A549 (cell line): ENCODE results near the gene WNT2B. TPM values are rescaled to one million over a fixed set of nuclear protein-coding genes. Genes with fewer than 3 reads are reported as not detected.

ENCODE experiments used
- ATAC-seq, 2 experiments: fragments of 200-7000 bp in 1 of 2; fragments of >200 bp in 1 of 2; cut with Nextera tagmentation in 1 of 2; cut with Tn5 transposase in 1 of 2; 3 replicates each; pipeline versions ENCODE4 v1.8.0 to v1.9.1; 2018 to 2020; ENCODE audit warnings: mild to moderate bottlenecking in 1 of 2, moderate library complexity in 1 of 2
- CTCF ChIA-PET: fragments of 300-600 bp; sonication (Branson Sonifier 250); formaldehyde crosslinking; extraction: SDS; loops from one replicate; lab custom pipeline; 2021; ENCODE audit warnings: antibody characterized with exemption, inconsistent platforms; lab: Yijun Ruan, JAX
- POLR2A ChIA-PET: fragments of 350-600 bp; formaldehyde crosslinking; extraction: SDS; loops from one replicate; lab custom pipeline; 2021; ENCODE audit warnings: antibody characterized with exemption, inconsistent platforms; lab: Yijun Ruan, JAX
- DNase-seq, 2 experiments: peaks; one replicate each; pipeline versions ENCODE4 v3.0.0 to v3.0.0-alpha.2; 2011 to 2016; ENCODE audit warnings: low read depth in 1 of 2, low spot score in 1 of 2
- FAIRE-seq: peaks from 2 replicates; lab custom pipeline; 2011; peaks lifted over from hg19 to GRCh38; lab: Jason Lieb, UNC
- H3K27ac ChIP-seq, 2 experiments: fragments of >200 bp; sonication (Bioruptor Twin); formaldehyde crosslinking; 3 replicates each; pipeline ENCODE4 v1.5.1; 2016 to 2017
- H3K4me1 ChIP-seq: fragments of >200 bp; sonication (Bioruptor Twin); formaldehyde crosslinking; 3 replicates; pipeline ENCODE4 v1.6.1; 2016
- H3K4me2 ChIP-seq: fragments of >200 bp; sonication (Bioruptor Twin); formaldehyde crosslinking; 3 replicates; pipeline ENCODE4 v1.6.1; 2016
- H3K4me3 ChIP-seq: fragments of >200 bp; sonication (Bioruptor Twin); formaldehyde crosslinking; 3 replicates; pipeline ENCODE4 v1.5.1; 2016
- H3K9me3 ChIP-seq: fragments of >200 bp; sonication (Bioruptor Twin); formaldehyde crosslinking; 3 replicates; pipeline ENCODE4 v1.6.1; 2016
- ATOH8 ChIP-seq: fragments of 250-450 bp; sonication (Bioruptor Pico); IDR thresholded peaks from 2 replicates; pipeline ENCODE4 v1.5.0; 2020; ENCODE audit warnings: low read depth, mild to moderate bottlenecking, moderate library complexity
- CBX2 ChIP-seq: fragments of 200-600 bp; sonication (generic); IDR thresholded peaks from 2 replicates; pipeline ENCODE4 v1.6.1; 2016; ENCODE audit warnings: low read depth, mild to moderate bottlenecking, borderline replicate concordance
- CHD2 ChIP-seq: fragments of 150-350 bp; IDR thresholded peaks from 2 replicates; pipeline ENCODE4 v1.6.1; 2014; ENCODE audit warnings: low read length; ENCODE audit not compliant: partially characterized antibody
- EHF ChIP-seq: fragments of 250-450 bp; sonication (Bioruptor Pico); IDR thresholded peaks from 2 replicates; pipeline ENCODE4 v1.5.0; 2020; ENCODE audit warnings: mild to moderate bottlenecking
- EP300 ChIP-seq, 2 experiments: fragments of >200 bp; sonication (Bioruptor Twin); formaldehyde crosslinking; IDR thresholded peaks; 2 replicates in 1 of 2; 3 replicates in 1 of 2; pipeline ENCODE4 v1.6.1; 2016 to 2017
- HDAC2 ChIP-seq: fragments of 200-600 bp; sonication (generic); IDR thresholded peaks from 2 replicates; pipeline ENCODE4 v1.6.1; 2016
- HOXB13 ChIP-seq: fragments of 250-450 bp; sonication (Bioruptor Pico); IDR thresholded peaks from 2 replicates; pipeline ENCODE4 v1.5.0; 2020; ENCODE audit warnings: low read depth, mild to moderate bottlenecking, moderate library complexity
- JUN ChIP-seq, 2 experiments: fragments of >200 bp; sonication (Bioruptor Twin); formaldehyde crosslinking; IDR thresholded peaks; 2 replicates in 1 of 2; 3 replicates in 1 of 2; pipeline ENCODE4 v1.6.1; 2016 to 2017
- MAZ ChIP-seq: fragments of 150-350 bp; IDR thresholded peaks from 2 replicates; pipeline ENCODE4 v1.6.1; 2014; ENCODE audit warnings: antibody characterized with exemption, low read depth, low read length, borderline replicate concordance
- NFE2L2 ChIP-seq: fragments of 150-350 bp; conservative IDR thresholded peaks from 2 replicates; pipeline ENCODE4 v1.6.1; 2014; ENCODE audit warnings: low read length
- NPAS2 ChIP-seq: fragments of 250-450 bp; sonication (Bioruptor Pico); IDR thresholded peaks from 2 replicates; pipeline ENCODE4 v1.8.0; 2022; ENCODE audit warnings: mild to moderate bottlenecking, moderate library complexity, borderline replicate concordance
- POLR2AphosphoS2 ChIP-seq: conservative IDR thresholded peaks from 2 replicates; pipeline ENCODE4 v1.6.1; 2012; ENCODE audit warnings: low read length, improper control_type of control experiment, inconsistent platforms
- REST ChIP-seq: fragments of 200-600 bp; sonication (generic); IDR thresholded peaks from 2 replicates; pipeline ENCODE4 v1.6.1; 2016; ENCODE audit warnings: antibody characterized with exemption, mild to moderate bottlenecking, moderate library complexity
- RNF2 ChIP-seq: fragments of 200-600 bp; sonication (generic); IDR thresholded peaks from 2 replicates; pipeline ENCODE4 v1.6.1; 2016; ENCODE audit warnings: low read depth, mild to moderate bottlenecking, antibody characterized with exemption, moderate library complexity, borderline replicate concordance
- SMC3 ChIP-seq: fragments of >200 bp; sonication (Bioruptor Twin); formaldehyde crosslinking; IDR thresholded peaks from 3 replicates; pipeline ENCODE4 v1.6.1; 2018; ENCODE audit warnings: inconsistent platforms
- SREBF2 ChIP-seq: fragments of 450-650 bp; IDR thresholded peaks from 2 replicates; pipeline ENCODE4 v1.6.1; 2014; ENCODE audit warnings: mild to moderate bottlenecking, moderate library complexity
- TFCP2L1 ChIP-seq: fragments of 250-450 bp; sonication (Bioruptor Pico); IDR thresholded peaks from 2 replicates; pipeline ENCODE4 v1.5.0; 2021; ENCODE audit warnings: mild to moderate bottlenecking
- ZC3H11A ChIP-seq: fragments of 450-650 bp; IDR thresholded peaks from 2 replicates; pipeline ENCODE4 v1.6.1; 2014; ENCODE audit warnings: antibody characterized with exemption, mild to moderate bottlenecking
- ZFP36 ChIP-seq: fragments of 450-650 bp; IDR thresholded peaks from 2 replicates; pipeline ENCODE4 v1.6.1; 2014; ENCODE audit warnings: borderline replicate concordance; ENCODE audit not compliant: partially characterized antibody
- WGBS: methylation state at CpG from one replicate; pipeline ENCODE4 v1.1.6; 2017; ENCODE audit errors: missing lambda C conversion rate; 5-methylcytosine and 5-hydroxymethylcytosine counted together
- polyA plus RNA-seq, 4 experiments: library from polyadenylated mRNA; depleted of rRNA in 3 of 4; stranded (reverse); fragments of >200 nt; fragmentation: RNase III in 1 of 4; extraction: RNeasy Plus Mini Kit Qiagen cat#74134 plus additional on column Dnase treatment in 1 of 4; gene quantifications; 2 replicates in 3 of 4; 3 replicates in 1 of 4; pipeline ENCODE4 v1.2.3, GENCODE V29; 2011 to 2017
- TF ChIP-seq, protein P1 (sequence below): fragments of >200 bp; sonication (Bioruptor Twin); formaldehyde crosslinking; IDR thresholded peaks from 3 replicates; pipeline ENCODE4 v1.6.1; 2016

Gene WNT2B
- polyA plus RNA-seq, 2 of the 4 experiments (the other 2 are of a cell fraction): 0.26 to 0.28 TPM

GRCh38 chr1:112529301-112529700 lies 20.5 kb downstream of the WNT2B start:
- POLR2A ChIA-PET: no interaction called here
- Histone ChIP-seq H3K4me1 (no peaks in the 10 kb centered on the region), H3K9me3 (no peaks in the 10 kb centered on the region), H3K27ac (no peak overlapping the region), H3K4me2 (no peak overlapping the region), H3K4me3 (no peak overlapping the region)
- ATAC-seq: no peak
- TF ChIP-seq EP300 (IDR thresholded peaks at IDR 0.05) (no peak), RNF2 (no peak), POLR2AphosphoS2 (no peak), ZFP36 (no peak), NPAS2 (CRISPR knock-in tag) (no peak)
- no peak for FAIRE-seq
- DNase-seq: no peak
- CTCF ChIA-PET: interaction anchor here (0.7 to 1.3 kb wide), 2 partner anchors 28 to 698 kb away, joined by 4 read pairs; no protein-coding TSS in a partner anchor

- no peak for FAIRE-seq
- DNase-seq: no peak
- TF ChIP-seq CBX2 (no peak), MAZ (no peak), EHF (CRISPR knock-in tag) (no peak), REST (no peak), NFE2L2 (no peak), NPAS2 (CRISPR knock-in tag) (no peak), CHD2 (no peak), JUN (IDR thresholded peaks at IDR 0.05) (no peak), HOXB13 (CRISPR knock-in tag) (no peak), SREBF2 (no peak), SMC3 (no peak), ZC3H11A (no peak)
- Histone ChIP-seq H3K27ac (no peak overlapping the region), H3K4me3 (no peak overlapping the region), H3K9me3 (no peaks in the 10 kb centered on the region), H3K4me1 (no peaks in the 10 kb centered on the region), H3K4me2 (no peak overlapping the region)
- CTCF ChIA-PET: interaction anchor here (1.2 to 1.7 kb wide), 2 partner anchors 12 to 29 kb away, joined by 3 to 4 read pairs; no protein-coding TSS in a partner anchor
- no peak for ATAC-seq
- POLR2A ChIA-PET: interaction anchor here (1.7 kb wide), 1 partner anchor 11 kb away, joined by 3 read pairs; no protein-coding TSS in a partner anchor
Measured at GRCh38 chr1:112530832-112531231, 22.1 kb downstream of the WNT2B start.

GRCh38 chr1:112532064-112532463 lies 23.3 kb downstream of the WNT2B start:
- POLR2A ChIA-PET: interaction anchor here (1.7 kb wide), 1 partner anchor 10 kb away, joined by 3 read pairs; no protein-coding TSS in a partner anchor
- FAIRE-seq (no peak), DNase-seq (no peak), ATAC-seq (no peak)
- Histone ChIP-seq H3K9me3 (no peaks in the 10 kb centered on the region), H3K4me3 (no peak overlapping the region), H3K27ac (no peak overlapping the region), H3K4me2 (no peak overlapping the region), H3K4me1 (no peaks in the 10 kb centered on the region)
- CTCF ChIA-PET: interaction anchor here (0.6 to 1.7 kb wide), 2 partner anchors 29 to 31 kb away, joined by 4 read pairs; no protein-coding TSS in a partner anchor
- TF ChIP-seq, protein P1, sequence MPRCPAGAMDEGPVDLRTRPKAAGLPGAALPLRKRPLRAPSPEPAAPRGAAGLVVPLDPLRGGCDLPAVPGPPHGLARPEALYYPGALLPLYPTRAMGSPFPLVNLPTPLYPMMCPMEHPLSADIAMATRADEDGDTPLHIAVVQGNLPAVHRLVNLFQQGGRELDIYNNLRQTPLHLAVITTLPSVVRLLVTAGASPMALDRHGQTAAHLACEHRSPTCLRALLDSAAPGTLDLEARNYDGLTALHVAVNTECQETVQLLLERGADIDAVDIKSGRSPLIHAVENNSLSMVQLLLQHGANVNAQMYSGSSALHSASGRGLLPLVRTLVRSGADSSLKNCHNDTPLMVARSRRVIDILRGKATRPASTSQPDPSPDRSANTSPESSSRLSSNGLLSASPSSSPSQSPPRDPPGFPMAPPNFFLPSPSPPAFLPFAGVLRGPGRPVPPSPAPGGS: no peak
- no peak for TF ChIP-seq MAZ
- TF ChIP-seq TFCP2L1 (CRISPR knock-in tag): no peak
- TF ChIP-seq NPAS2 (CRISPR knock-in tag): no peak
- TF ChIP-seq ATOH8 (CRISPR knock-in tag): no peak
- TF ChIP-seq SMC3: no peak
- no peak for TF ChIP-seq HDAC2
- WGBS: 87% methylated on average over 4 of the region's 4 CpGs
